Measurements from ENCODE around the gene IL32. TPM values are rescaled to one million over a fixed set of nuclear protein-coding genes. Genes with fewer than 3 reads are reported as not detected.

The IL32 gene
- total and polyA plus RNA-seq, 4 donors, result 83.7 to 275 (median 200) TPM

DNA sequence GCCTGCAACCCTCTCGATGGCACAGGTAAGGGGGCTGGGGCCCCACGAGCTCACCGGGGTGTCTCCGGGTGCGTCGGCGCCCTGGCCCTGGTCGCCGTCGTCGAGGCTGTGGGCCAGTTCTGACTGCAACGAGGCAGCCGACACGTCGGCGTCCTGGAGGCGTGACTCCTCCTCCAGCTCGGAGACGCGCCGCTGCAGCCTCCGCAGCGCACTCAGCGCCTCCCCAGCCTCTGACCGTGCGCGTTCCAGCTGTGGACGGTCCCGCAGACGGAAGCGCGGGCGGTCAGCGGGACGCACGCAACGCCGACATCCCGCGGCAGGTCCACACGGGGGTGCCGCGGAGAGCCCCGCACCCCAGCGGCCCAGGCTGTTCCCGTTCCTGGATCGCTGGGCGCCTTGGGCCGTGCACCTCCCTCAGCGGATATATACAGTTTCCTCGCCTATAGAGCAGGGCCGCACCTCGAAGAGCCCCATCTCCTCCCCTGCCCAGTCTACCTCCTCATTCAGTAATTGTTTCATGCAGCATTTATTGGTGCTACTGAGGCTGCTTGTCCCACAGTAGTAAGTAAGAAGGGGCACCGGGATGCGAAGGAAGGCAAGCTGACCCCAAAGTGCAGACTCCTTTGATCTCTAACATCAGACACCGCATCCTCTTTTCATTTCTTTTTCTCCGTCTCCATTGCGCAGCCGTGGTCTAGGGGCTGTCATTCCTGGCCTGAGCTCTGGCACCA lies 35.8 kb upstream of the IL32 start:
- Histone ChIP-seq H3K4me3 (no peak overlapping the region), H3K9me3 (ENCODE audit: control insufficient read depth in 4 of 4, insufficient read depth in 3 of 4, low read length in 3 of 4) (no peaks in the 10 kb centered on the region), H3K27ac (ENCODE audit: low read depth in 1 of 2, low read length in 1 of 2) (peak overlapping the region in 1 of 2 donors; percentile 11), H3K4me1 (ENCODE audit: control insufficient read depth in 5 of 5, insufficient read depth in 5 of 5, low read length in 5 of 5) (peaks cover 0 to 11% (median 0%) of the 10 kb centered on the region in 5 donors), H3K9ac (ENCODE audit: insufficient read depth in 1 of 2, low read length in 2 of 2) (no peak overlapping the region), H3K36me3 (ENCODE audit: control insufficient read depth in 4 of 4, insufficient read depth in 4 of 4, low read length in 4 of 4) (peaks cover 0 to 18% (median 7%) of the 10 kb centered on the region in 4 donors), H3K27me3 (ENCODE audit: control insufficient read depth in 3 of 3, insufficient read depth in 3 of 3, low read length in 2 of 3) (peaks cover 0 to 27% (median 23%) of the 10 kb centered on the region in 3 donors)
- 12 to 20% methylated on average over 51 to 59 of the region's 59 CpGs for WGBS, 2 donors
- DNase-seq, result peak in 2 of 3 donors; percentile 21 to 54
- no peak for ATAC-seq (ENCODE audit: insufficient read depth, low FRiP score)
- TF ChIP-seq CTCF (IDR thresholded peaks at IDR 0.05; ENCODE audit: control extremely low read depth, extremely low read depth), result no peak

DNA sequence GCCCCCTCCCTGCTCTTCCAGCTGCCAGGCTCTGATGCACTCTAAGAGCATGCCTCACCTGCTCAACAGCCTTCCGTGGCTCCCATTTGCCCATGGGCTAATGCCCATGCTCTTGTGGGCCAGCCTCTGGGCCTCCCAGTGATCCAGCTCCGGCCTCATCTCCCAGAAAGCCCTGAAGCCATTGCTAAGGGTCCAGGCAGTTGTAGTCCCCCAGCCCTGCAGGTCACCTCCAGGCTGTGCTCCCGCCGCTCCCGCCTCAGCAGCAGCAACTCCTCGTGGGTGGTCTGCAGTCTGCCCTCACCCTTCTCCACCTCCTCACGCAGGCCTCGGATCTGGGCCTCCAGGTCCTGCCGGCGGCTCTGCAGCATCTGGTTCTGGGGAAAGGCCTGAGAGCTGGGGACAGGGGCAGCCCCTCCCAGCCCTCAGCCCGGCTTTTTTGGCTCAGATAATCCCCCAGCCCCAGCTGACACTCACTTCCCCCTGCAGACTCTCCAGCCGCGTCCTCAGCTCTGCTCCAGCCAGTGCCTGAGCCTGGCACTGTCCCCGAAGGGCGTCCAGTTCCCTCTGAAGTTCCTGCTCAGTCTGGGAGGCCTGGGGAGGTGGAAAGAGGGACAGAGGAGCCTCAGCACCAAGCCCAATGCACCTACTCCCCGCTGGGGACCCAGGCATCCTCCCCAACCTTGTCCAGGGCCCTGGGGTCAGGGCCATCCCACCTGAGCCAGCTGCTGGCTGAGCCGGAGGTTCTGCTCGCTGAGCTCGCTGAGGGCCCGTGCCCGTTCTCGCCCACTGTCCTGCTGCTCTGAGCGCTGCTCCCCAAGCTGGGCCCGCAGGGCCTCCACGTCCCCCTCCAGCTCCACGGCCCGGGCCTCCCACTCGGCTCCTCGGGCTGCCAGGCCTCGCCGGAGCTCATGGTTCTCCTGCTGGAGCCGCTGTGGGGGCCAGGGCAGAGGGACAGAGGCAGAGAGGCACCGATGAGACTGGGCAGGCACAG lies 34.9 kb upstream of the IL32 start:
- Histone ChIP-seq H3K27me3 (ENCODE audit: control insufficient read depth in 3 of 3, insufficient read depth in 3 of 3, low read length in 2 of 3) (peaks cover 0 to 32% (median 27%) of the 10 kb centered on the region in 3 donors), H3K4me1 (ENCODE audit: control insufficient read depth in 5 of 5, insufficient read depth in 5 of 5, low read length in 5 of 5) (peaks cover 0 to 11% (median 0%) of the 10 kb centered on the region in 5 donors), H3K9ac (ENCODE audit: insufficient read depth in 1 of 2, low read length in 2 of 2) (no peak overlapping the region), H3K4me3 (no peak overlapping the region), H3K27ac (ENCODE audit: low read depth in 1 of 2, low read length in 1 of 2) (no peak overlapping the region), H3K36me3 (ENCODE audit: control insufficient read depth in 4 of 4, insufficient read depth in 4 of 4, low read length in 4 of 4) (peaks cover 0 to 18% (median 7%) of the 10 kb centered on the region in 4 donors), H3K9me3 (ENCODE audit: control insufficient read depth in 4 of 4, insufficient read depth in 3 of 4, low read length in 3 of 4) (no peaks in the 10 kb centered on the region)
- 78 to 79% methylated on average over 31 to 33 of the region's 33 CpGs for WGBS, 2 donors
- DNase-seq, result no peak
- ATAC-seq (ENCODE audit: insufficient read depth, low FRiP score), result no peak
- TF ChIP-seq CTCF (IDR thresholded peaks at IDR 0.05; ENCODE audit: control extremely low read depth, extremely low read depth), result no peak

DNA sequence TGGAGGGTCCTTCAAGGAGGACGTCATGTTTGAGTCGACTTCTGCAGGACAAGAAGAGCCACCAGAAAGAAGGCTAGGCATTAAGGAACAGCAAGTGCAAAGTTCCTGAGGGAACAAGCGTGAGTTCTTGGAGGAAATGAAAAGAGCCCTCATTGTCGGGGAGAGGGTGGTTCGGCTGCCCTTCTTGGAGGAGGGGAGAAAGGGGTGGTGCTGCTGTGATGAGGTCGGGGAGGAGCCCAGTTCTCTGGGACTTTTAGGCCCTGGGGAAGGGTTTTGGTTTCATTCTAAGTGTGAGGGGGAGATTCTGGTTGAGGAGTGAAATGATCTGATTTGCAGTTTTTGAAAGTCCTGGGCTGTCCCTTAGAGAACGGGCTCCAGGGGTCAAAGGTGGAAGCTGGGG lies 32.8 kb upstream of the IL32 start:
- ATAC-seq (ENCODE audit: insufficient read depth, low FRiP score), result no peak
- WGBS, 2 donors, result 32% methylated on average over 7 of the region's 7 CpGs
- Histone ChIP-seq H3K36me3 (ENCODE audit: control insufficient read depth in 4 of 4, insufficient read depth in 4 of 4, low read length in 4 of 4) (no peaks in the 10 kb centered on the region), H3K27ac (ENCODE audit: low read depth in 1 of 2, low read length in 1 of 2) (no peak overlapping the region), H3K4me1 (ENCODE audit: control insufficient read depth in 5 of 5, insufficient read depth in 5 of 5, low read length in 5 of 5) (peaks cover 0 to 11% (median 0%) of the 10 kb centered on the region in 5 donors), H3K4me3 (no peak overlapping the region), H3K9me3 (ENCODE audit: control insufficient read depth in 4 of 4, insufficient read depth in 3 of 4, low read length in 3 of 4) (no peaks in the 10 kb centered on the region), H3K27me3 (ENCODE audit: control insufficient read depth in 3 of 3, insufficient read depth in 3 of 3, low read length in 2 of 3) (peaks cover 0 to 46% (median 41%) of the 10 kb centered on the region in 3 donors), H3K9ac (ENCODE audit: insufficient read depth in 1 of 2, low read length in 2 of 2) (no peak overlapping the region)
- no peak for DNase-seq
- no peak for TF ChIP-seq CTCF (IDR thresholded peaks at IDR 0.05; ENCODE audit: control extremely low read depth, extremely low read depth)
